CD4-positive, alpha-beta T cell treated with Interferon alpha-2 for 1 hour (primary cell): Measurements from ENCODE around the gene SH3D21.

Experiments used
- DNase-seq, 2 donors: peaks; one replicate each; pipeline ENCODE4 v3.0.0-alpha.2; 2020 to 2022

The SH3D21 gene

DNA sequence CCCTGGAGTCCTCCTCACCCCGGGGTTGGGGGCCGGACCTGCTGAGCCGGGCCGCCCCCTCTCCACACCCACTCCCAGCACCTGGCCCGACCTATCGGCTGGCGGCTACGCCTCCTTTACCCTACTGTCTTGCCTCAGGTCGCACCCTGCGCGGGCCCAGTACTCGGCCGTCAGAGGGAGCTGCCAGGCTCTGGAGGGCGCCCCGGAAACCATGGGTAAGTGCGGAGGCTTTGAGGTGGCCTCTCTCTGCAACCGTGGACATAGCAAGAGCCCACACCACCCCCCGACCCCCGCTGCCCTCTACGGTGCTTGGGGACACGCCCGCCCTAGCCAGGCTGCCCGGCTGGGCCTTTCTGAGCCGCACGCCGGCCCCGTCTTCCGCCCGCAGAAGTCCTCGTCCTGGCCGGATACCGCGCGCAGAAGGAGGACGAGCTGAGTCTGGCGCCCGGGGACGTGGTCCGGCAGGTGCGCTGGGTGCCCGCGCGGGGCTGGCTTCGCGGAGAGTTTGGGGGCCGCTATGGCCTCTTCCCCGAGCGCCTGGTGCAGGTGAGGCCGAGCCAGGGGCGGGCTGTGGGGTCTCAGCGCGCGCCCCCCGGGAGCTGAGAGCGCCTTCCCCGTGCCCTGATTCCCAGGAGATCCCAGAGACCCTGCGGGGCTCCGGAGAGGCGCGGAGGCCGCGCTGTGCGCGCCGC is at the start of gene SH3D21:
SH3D21 (plus strand) TSS at position 159 of the 692 bp plus-strand sequence; CDS start at position 212, 53 bp downstream.
- DNase-seq = peak; percentile 33 to 62

DNA sequence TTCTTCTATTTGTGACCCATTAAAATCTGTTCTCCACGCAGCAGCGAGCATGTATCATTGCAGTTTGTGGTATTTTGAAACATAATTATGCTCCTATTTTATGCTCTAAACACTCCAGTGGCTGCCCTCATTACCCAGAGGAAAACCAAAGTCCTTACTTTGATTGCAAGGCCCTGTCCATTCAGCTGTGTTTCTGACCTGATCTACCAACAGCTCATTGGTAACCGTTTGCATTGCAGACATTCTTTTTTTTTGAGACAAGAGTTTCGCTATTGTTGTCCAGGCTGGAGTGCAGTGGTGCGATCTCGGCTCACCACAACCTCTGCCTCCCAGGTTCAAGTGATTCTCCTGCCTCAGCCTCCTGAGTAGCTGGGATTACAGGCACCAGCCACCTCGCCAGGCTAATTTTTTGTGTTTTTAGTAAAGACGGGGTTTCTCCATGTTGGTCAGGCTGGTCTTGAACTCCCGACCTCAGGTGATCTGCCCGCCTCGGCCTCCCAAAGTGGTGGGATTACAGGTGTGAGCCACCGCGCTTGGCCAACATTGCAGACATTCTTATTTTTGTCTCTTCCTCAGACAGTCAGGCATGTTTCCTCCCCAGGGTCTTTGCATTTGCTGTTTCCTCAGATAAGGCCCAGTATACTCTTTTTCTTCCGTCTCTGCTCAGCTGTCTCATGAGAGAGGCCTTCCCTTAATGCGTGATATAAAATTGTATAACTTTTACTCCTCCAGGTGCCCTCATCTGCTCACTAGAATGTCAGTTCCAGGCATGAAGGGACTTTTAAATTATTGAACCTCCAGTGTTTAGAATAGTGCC is 49.4 kb upstream of the SH3D21 start:
- DNase-seq = no peak

DNA sequence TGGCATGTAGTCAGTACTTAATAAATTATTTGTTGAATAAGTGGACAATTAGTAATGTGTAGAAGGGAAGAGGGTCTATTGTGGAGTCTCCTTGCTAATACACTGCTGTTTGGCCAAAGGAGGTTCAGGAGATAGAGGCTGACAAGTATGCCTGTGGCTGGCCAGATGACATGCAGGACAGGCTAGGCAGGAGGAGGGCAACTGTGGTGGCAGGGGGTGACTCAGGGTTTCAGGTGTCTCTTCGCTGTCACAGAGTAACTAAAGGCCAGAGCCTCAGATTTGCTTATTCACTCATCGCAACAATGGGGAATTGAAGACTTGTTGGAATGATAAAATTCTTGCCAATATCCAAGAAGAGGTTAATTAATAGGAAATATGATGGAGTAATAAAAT is 48.8 kb upstream of the SH3D21 start:
- no peak for DNase-seq

DNA sequence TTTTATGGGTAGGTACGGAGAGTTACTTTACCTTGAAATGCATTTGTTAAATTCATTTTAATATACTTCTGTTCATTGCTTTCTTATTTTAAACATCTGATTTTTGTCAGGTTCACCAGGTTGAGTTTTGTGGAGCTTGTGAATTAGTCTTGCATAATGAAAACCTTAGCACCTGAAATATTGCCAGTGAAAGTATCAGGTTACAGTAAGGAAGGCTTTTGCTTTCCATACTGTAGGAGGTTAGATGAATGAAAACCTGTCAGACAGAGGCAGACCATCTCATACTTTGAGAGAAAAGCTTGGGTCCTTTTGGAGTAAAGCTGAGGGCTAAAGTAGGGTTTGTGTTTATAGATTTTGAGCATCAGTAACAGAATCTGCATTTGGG is 47.2 kb upstream of the SH3D21 start:
- DNase-seq = no peak

DNA sequence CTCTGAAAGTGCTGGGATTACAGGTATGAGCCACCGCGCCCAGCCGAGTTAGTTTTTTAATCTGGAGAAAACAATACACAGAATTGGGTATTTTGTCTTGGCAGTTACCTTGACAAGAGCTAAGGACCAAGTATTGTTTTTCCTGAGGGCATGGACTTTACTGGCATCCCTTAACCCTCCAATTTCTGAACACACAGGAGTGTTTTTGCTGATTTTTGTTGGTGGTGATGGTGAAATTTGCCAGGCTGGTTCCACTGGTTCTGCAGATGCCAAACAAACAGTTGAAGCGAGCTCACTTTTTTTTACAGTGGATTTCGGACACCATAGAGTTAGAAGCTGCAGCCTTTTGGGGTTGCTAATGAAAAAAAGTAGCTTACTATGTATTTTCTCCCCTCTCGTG is 37.2 kb upstream of the SH3D21 start:
- DNase-seq = no peak

DNA sequence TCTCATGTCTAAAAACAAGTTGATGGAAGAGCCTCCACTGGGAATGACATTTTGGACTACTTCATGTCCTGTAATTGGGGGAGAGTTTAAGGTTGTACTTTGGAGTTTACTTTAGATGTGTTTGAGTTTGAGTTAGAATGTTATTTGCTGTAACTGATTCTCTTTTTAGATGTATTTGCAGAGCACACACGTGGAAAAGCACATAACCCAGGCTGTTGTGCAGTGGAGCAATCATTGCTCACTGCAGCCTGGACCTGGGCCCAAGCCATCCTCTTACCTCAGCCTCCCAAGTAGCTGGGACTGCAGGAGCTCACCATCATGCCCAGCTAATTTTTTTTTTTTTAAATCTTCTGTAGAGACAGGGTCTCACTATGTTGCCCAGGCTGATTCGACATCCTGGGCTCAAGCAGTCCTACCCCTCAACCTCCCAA is 36.7 kb upstream of the SH3D21 start:
- no peak for DNase-seq

DNA sequence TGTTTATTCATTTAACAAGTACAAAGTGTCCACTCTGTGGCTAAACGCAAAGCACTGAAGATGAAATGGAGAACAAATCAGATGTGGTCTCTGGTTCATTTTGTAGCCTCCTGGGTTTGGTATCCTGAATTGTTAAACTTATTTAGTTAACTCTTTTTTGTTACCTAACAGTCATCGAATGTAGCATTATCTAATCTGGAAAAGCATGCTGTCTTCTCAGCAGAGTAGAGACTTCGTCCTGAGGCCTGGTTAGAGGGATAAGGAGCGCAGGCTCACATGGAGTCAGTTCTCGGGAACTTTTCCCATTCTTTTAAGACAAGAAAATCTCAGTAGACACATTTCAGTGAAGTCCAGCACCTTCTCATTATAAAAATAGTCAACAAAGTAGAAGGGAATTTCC is 33.1 kb upstream of the SH3D21 start:
- no peak for DNase-seq

DNA sequence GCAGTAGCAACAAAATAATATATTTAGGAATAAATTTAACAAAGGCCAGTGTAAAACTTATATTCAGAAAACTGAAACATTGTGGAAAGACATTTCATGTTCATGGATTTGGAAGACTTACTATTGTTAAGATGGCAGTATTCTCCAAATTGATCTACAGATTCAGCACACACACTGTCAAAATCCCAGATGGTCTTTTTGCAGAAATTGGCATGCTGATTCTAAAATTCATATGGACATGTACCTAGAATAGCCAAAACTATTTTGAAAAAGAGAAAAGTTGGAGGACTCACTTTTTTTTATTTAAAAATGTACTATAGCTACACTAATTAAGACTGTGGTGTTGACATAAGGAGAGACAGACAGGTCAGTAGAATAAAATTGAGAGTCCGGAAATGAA is 32.0 kb upstream of the SH3D21 start:
- no peak for DNase-seq

DNA sequence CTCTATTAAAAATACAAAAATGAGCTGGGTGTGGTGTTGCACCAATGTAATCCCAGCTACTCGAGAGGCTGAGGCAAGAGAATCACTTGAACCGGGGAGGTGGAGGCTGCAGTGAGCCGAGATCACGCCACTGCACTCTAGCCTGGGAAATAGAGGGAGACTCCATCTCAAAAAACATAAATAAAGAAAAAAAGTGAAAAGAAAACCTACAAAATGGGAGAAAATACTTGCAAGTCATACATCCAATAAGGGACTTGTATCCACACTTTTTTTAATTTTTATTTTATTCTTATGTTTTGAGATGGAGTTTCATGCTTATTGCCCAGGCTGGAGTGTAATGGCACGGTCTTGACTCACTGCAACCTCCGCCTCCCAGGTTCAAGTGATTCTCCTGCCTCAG is 29.5 kb upstream of the SH3D21 start:
- DNase-seq = no peak

DNA sequence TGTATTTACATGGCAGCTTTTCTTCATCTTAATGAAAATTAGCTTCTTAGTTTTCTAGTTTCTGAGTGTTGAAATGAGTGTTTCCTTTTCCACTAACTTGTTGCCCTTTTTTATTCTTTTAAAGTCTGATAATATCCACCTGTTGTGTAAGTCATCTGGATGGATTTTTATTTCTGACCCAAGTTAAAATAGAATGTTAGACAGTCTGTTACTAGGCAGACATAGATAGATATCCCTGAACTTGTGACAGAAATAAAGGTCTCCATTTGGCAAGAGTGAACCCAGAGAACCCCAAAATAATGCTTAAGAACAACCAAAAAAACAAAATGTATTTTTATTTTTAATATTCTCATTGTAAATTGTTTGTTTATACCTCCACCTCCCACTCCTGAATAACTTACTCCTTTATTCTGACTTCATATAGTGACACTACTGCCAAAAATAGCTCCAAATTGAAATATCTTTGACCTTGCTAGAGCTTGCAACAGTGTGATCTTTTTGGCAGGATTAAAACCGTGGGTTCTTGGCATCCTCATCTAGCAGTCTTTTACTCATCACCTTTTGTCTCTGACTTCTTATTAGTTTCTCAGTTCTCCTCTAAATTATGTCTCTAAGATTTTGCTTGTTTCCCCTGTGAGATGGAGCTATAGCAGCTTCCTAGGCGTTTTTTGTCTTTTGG is 26.9 kb upstream of the SH3D21 start:
- no peak for DNase-seq

DNA sequence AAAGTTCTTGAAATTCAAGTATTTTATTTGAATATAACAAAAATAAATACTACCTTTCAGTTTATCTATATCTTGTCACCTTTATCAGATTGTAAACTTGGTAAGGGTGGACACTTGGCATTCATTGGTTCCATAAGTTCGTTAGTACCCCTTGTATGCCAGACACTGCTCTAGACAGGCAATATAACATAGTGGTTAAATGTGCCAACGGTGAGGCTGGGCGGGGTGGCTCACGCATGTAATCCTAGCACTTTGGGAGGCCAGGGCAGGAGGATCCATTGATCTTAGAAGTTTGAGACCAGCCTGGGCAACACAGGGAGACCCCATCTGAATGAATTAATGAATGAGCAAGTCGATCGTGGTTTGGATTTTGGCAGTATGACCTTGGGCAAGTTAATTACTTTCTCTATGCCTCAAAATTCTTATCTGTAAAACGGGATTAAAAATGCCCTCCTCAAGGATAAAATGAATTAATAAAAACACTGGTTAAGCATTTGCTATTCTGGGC is 26.3 kb upstream of the SH3D21 start:
- no peak for DNase-seq

DNA sequence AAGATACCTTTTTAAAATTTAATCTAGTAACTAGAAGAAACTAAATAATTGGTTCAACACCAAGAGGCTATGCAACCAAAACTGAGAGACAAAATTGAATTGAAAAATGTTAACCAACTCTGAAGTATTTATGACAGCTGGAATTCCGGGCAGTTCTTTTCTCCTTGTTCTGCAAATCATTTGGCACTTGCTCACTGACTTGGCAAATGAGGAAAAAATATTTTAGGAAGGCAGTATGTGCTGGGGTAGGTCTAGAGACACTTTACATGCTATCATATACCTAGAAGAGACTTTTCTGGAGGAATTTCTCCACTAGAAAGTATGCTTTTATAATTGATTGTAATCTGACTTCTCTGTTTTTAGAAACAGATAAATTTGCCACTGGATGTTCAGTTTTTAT is 22.1 kb upstream of the SH3D21 start:
- no peak for DNase-seq

DNA sequence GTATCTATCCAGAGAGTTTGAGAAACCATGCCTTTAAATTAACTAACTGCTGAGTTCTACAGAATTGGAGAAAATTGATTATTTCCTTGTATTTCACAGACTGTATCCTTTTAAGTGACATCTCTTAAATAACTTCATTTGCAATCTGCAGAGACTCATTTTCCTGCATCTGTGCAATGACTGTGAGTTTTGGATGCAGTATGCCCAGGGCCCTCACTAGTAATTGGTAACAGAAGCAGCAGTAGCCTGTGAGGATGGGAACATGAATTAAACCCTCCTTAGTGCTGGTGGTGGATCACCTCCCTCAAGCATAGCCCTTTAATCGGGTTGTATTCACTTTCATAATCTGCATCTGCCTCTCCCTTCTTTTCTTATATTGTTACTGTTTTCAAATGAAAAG is 21.7 kb upstream of the SH3D21 start:
- no peak for DNase-seq

DNA sequence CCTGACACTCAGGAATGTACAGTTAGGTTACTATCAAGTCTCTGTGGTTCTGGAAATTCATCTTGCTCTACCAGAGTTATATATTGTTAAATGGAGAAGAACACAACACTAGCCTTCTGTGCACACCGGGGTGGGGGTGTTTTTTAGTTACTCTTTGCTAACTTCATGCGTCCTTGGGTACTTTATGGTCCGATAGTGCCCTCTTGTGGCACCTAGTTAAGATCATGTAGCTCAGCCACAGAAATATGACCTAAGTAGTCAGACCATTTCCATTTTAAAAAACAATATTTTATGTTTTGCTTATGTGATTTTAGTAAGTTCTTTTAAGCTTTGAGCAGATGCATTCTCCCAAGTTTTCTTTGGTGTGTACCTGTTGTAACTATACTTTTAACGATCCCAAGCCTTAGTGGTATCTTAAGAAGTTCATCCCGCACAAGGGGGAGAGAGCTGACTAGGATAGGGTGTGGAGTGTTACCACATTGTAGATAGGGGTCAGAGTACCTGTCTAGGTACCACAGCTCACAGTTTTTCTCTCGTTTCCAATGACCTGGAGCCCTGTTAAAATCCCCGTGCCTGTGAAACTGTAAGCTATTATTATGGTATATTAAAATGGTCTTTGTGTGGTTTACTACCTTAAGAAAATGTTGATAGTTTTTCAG is 20.6 kb upstream of the SH3D21 start:
- peak; percentile 76 to 86 for DNase-seq

DNA sequence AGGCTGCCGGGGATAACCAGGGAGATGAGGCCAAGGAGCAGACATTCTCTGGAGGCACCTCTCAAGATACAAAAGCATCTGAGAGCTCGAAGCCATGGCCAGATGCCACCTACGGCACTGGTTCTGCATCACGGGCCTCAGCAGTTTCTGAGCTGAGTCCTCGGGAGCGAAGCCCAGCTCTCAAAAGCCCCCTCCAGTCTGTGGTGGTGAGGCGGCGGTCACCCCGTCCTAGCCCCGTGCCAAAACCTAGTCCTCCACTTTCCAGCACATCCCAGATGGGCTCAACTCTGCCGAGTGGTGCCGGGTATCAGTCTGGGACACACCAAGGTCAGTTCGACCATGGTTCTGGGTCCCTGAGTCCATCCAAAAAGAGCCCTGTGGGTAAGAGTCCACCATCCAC is 19.4 kb upstream of the SH3D21 start:
- DNase-seq = no peak

DNA sequence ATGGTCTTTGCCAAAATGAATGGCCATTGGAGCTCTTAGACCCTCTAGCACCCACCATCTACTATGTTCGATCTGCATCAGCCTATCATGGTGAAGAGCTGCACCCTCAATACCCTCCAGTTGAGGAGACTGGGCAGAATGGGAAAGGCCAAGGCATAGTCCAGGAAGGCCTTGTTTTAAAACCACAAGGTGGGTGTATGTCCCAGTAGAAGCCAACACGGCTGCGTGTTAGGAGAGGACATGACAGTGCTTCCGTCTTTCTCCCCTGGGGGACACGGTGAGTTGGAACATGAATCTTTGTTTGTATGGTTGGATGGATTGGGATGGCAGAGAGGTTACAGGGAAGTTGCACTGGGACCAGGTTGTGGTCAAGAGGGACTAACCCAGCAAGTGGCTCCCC is 18.6 kb upstream of the SH3D21 start:
- no peak for DNase-seq

DNA sequence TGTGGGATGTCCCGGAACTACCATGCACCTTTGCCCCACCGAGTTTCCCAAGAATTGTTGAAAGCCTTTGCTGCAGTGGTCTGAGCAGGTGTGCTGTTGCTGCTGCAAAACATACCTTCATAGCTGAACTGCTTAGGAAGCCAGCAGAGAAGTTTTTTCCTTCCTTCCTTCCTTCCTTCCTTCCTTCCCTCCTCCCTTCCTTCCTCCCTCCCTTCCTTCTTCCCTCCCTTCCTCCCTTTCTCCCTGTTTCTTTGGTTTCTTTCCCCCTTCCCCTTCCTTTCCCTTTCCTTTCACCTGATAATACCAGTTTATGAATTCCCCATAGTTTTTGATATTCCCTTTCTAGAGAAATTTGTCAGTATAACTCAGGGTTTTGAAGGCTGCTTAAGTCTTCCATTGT is 10.8 kb upstream of the SH3D21 start:
- no peak for DNase-seq

DNA sequence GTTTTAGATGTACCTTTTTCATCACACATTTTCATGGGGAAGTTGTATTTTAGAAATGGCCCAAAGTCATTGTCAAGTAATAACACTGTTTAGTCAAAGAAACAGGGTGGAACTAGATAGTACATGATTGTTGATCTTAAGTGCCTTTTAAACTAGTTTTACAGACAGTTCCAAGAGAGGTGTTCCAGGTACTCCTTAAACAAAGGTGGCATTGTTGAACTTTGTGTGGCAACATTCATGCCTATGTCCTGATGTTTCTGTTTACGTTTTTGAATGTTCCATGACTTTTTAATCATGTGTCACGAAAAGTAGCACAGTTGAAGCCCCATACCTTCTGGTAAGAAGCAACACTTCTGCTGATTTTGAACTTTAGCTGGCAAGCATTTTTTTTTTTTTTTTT is 9.1 kb upstream of the SH3D21 start:
- DNase-seq = no peak

DNA sequence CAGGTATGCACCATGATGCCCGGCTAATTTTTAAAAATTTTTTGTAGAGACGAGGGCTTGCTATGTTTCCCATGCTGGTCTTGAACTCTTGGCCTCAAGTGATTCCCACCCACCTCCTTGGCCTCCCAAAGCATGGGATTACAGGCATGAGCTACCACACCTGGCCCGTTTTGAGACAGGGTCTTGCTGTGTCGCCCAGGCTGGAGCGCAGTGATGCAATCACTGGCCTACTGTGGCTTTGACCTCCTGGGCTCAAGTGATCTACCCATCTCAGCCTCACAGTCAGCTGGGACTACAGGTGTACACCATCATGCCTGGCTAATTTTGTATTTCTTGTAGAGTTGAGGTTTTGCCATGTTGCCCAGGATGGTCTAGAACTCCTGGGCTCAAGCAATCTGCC is 7.5 kb upstream of the SH3D21 start:
- no peak for DNase-seq

DNA sequence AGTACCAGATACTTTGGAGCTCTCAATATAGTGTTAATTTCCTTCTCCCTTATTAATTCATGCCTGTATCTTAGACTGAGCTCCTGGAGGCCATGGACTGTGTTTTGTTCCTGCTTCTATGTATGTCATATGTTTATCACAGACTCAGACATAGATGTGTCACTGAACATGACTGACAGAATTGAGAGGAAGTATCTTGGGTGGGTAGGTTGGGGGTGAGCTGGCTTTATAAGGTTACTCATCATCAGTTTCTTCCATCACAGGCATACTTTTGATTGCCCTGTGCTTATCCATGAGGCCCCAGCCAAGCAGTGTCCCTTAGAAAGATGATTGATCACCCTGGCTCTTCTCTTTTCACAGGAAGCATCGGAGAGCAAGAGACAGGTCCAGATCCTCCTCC is 5.6 kb upstream of the SH3D21 start:
- no peak for DNase-seq

DNA sequence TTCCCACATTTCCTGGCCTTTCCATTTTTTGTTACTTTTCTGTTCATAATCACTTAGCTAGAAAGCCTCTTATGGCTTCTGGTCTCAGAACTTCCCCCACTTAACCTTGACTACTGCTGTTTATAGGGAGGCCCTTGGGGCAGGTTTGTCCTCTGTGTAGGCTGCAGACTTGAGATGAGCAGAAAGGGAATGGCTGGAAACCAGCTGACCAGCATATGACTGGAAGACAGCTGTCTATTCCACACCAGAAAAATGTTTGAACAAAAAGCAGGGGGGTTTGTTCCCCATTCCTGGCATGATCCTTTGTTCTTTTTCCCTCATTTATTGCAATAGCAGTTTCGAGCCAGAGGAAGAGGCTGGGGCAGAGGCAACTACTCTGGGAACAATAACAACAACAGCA is 4.9 kb upstream of the SH3D21 start:
- DNase-seq = no peak

DNA sequence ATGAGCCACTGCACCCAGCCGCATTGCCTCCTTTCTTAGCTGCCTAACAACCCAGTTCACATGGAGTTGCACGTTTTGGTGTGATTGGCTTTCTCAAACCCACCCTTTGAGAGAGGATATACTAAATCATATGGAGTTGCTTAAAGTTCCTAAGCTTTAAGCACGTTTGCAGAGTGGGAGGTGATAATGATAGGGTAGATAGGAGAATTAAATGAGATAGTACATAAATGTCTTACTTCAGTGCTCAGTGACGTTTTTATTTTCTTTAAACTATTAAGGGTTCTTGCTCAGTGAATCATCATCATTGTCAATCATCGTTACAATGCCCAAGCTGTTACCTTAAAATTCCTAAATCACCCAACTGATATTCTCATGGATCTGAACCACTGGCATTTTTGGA is 2.9 kb upstream of the SH3D21 start:
- no peak for DNase-seq

DNA sequence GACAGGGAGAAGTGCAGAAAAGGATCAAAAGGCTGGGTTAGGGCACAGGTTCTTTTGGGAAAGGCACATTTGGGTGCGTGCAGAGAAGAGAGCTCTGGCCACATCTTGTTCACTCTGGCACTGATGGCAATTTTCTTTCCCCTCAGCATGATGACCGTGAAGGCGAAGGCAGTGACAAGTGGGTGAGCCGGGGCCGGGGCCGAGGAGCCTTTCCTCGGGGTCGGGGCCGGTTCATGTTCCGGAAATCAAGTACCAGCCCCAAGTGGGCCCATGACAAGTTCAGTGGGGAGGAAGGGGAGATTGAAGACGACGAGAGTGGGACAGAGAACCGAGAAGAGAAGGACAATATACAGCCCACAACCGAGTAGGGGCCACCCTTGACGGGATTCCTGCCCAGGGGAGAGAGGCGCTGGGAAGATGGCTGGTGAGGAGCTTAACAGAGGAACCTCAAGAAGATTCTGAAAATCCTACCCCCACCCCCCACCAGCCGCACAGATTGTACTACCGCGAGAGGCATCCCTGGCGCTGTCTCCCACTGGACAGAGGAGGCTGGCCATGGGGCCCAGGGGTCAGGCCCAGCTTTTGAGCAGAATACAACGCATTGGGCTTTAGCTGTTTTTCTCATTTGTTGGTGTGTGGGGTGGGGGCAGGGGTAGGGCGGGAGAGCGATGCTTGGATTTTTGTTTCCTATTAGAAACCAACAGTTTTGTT is 2.4 kb upstream of the SH3D21 start:
- no peak for DNase-seq
